T-helper 2 cell (primary cell): ENCODE data around the gene SYDE2.
A peak's percentile ranks its signal among the peaks of the same experiment; 100 is the strongest.
"Not testable (repeated sequence)": the region's sequence is repeated elsewhere in the genome, so short reads cannot be mapped to it uniquely, and the experiment has no call there.

ENCODE experiments used
- DNase-seq, 5 experiments: peaks; one replicate each; pipeline versions ENCODE4 v3.0.0 to v3.0.0-alpha.2; 2012 to 2022
- total RNA-seq, 2 donors: gene quantifications; one replicate each; lab custom pipeline; 2026; lab: John Stamatoyannopoulos, UW

The SYDE2 gene, protein sequence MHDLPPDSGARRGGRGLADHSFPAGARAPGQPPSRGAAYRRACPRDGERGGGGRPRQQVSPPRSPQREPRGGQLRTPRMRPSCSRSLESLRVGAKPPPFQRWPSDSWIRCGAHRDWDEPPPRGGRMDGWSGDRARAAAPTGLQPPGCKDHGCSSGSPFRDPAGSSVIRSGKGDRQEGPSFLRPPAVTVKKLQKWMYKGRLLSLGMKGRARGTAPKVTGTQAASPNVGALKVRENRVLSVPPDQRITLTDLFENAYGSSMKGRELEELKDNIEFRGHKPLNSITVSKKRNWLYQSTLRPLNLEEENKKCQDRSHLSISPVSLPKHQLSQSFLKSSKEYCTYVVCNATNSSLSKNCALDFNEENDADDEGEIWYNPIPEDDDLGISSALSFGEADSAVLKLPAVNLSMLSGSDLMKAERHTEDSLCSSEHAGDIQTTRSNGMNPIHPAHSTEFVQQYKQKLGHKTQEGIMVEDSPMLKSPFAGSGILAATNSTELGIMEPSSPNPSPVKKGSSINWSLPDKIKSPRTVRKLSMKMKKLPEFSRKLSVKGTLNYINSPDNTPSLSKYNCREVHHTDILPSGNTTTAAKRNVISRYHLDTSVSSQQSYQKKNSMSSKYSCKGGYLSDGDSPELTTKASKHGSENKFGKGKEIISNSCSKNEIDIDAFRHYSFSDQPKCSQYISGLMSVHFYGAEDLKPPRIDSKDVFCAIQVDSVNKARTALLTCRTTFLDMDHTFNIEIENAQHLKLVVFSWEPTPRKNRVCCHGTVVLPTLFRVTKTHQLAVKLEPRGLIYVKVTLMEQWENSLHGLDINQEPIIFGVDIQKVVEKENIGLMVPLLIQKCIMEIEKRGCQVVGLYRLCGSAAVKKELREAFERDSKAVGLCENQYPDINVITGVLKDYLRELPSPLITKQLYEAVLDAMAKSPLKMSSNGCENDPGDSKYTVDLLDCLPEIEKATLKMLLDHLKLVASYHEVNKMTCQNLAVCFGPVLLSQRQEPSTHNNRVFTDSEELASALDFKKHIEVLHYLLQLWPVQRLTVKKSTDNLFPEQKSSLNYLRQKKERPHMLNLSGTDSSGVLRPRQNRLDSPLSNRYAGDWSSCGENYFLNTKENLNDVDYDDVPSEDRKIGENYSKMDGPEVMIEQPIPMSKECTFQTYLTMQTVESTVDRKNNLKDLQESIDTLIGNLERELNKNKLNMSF
- total RNA-seq: 11.8 to 12.2 reads per million in 2 donors

GRCh38 chr1:85200463-85201339 is at the start of gene SYDE2:
Gene SYDE2, minus strand, starts transcription at chr1:85201016. Its CDS starts 20 bp downstream, at chr1:85200996.
- DNase-seq: peak; percentile 30 to 90 (median 72)

- DNase-seq: not testable (repeated sequence)
These were observed 48.2 kb upstream of the SYDE2 start for GRCh38 chr1:85249042-85249441.

- no peak for DNase-seq
These were observed 45.1 kb upstream of the SYDE2 start for GRCh38 chr1:85245891-85246290.

GRCh38 chr1:85245456-85245855 is 44.6 kb upstream of the SYDE2 start:
- no peak for DNase-seq

- peak in 1 of 5 experiments; percentile 18 for DNase-seq
These were observed 43.6 kb upstream of the SYDE2 start for GRCh38 chr1:85244271-85245061.

DNA sequence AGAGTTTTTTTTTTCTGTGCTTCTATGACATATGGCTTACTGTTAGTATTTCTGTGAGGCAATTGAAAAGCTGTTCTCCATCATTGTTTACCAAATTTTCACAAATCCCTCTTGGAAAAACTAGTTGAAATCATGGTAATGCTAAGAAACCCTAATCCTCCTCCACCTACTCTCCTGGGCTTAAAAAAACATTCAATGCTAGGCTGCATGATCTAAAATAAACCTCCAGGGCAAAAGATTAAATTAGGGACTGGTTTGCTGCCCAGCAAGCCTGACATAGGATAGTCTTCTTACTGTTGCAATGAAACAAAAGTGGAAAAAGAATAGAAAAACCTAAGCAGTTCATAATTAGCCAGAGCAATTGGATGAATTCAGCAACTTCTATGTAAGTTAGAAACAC is 42.6 kb upstream of the SYDE2 start:
- DNase-seq: no peak

- peak in 1 of 5 experiments; percentile 13 for DNase-seq
These were observed 39.8 kb upstream of the SYDE2 start for GRCh38 chr1:85240643-85241042.

- peak in 1 of 5 experiments; percentile 66 for DNase-seq
These were observed 39.4 kb upstream of the SYDE2 start for GRCh38 chr1:85240174-85240601.

GRCh38 chr1:85237613-85238012 is 36.8 kb upstream of the SYDE2 start:
- no peak for DNase-seq

DNA sequence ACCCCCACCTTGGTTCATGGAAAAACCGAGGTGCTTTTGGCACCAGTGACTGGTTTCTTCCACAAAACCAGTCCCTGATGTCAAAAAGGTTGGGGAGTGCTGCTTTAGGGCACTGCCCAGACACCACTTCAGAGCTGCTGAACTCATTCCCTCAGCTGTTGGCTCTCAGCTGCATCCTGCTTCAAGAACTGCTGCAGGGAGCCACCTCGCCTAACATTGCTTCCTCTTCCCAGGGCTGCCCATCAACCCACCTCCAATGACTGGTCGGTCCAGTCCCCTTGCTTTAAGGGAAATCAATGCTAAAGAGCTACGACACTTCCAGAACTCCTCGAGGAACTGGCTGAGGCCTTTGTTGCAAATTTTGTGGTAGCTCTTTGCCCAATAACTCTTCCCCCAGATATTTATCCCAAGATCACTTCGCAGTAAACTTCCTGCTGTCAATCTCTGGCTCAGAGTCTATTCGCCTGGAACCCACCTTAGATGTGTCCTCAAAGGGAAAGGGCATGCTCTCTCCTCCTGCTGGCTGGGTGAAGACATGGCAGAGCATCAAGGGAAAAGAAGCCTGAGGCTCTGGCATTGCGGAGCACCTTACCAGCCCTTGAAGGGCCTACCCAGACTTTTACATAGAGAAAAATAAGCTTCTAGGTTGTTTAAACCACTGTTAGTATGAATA is 29.6 kb upstream of the SYDE2 start:
- peak in 1 of 5 experiments; percentile 15 for DNase-seq

GRCh38 chr1:85229574-85230097 is 28.8 kb upstream of the SYDE2 start:
- no peak for DNase-seq

DNA sequence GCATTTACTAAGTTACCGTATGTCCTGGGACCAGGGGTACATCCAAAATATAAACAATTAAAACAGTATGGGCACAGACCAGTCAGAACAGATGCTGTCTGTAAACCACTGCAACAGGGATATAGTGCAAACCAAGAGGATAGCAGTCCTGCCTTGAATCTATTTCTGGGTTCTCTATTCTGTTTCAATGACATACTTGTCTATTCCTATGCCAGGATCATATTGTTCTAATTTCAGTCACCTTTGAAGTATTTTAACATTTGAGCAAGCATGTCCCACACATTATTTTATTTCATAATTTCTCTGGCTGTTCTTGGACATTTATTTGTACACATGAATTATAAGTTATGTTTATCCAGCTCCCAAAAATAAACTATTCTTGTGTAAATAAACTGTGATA is 28.2 kb upstream of the SYDE2 start:
- no peak for DNase-seq

GRCh38 chr1:85225624-85226380 is 25.0 kb upstream of the SYDE2 start:
- DNase-seq: no peak

GRCh38 chr1:85224734-85225623 is 24.2 kb upstream of the SYDE2 start:
- DNase-seq: no peak

- DNase-seq: no peak
These were observed 23.5 kb upstream of the SYDE2 start for GRCh38 chr1:85224295-85224694.

DNA sequence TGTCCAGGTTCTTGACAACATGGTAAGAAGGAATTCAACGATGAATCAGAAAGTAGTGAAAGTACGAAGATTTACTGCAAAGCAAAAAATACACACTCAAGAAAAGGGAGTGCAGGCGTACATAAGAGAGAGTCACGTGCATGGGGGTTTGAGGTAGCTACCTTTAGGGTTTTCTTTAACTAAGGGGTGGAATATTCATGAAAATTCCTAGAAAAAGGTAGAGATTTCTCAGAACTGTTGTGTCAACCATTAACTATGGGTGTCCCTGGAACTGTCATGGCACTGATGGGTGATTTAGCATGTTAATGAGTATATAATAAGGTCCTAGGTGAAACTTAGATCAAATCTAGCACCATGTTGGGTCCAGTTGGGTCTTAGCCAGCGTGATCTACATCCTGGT is 22.5 kb upstream of the SYDE2 start:
- DNase-seq: no peak

- no peak for DNase-seq
These were observed 20.0 kb upstream of the SYDE2 start for GRCh38 chr1:85220756-85221201.
